ENCODE data around the gene VSIG2.

VSIG2 gene

DNA sequence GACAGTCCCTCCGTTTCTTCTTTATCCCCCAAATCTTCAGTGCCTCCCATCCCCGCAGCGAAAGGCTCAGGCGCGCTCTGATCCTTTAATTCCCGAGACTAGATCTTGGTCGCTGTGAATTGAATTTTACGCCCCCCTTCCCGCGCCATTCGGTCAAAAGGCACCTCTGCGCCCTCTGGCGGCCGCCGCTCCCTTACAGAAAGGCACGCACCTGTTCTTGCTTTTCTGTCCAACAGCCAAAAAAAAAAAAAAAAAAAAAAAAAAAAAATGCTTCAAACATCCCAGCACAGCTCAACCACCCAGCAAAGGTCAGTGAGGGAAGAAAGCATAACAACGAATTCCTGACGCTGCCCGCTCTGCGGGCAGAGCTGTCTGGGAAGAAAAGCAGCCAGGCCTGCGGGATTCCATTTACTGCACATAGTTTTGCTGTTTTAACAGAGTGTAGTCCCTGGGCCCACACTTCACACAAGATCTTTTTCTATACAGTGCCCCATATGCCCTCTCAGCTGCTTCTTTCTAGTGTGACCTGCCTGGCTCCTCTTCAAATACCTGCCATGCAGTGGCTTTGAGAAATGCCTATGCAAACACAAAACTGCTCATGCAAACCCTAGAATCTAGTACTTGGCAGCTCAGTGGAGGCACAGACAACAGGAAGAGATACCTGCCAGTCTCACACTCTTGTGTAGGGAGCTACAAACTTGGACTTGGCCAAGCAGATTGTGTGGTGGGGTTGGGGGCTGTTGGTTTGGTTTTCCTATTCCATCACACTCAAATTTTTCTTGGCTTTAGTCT is 11.3 kb upstream of the VSIG2 start:
- DNase-seq, result peak; percentile 89

DNA sequence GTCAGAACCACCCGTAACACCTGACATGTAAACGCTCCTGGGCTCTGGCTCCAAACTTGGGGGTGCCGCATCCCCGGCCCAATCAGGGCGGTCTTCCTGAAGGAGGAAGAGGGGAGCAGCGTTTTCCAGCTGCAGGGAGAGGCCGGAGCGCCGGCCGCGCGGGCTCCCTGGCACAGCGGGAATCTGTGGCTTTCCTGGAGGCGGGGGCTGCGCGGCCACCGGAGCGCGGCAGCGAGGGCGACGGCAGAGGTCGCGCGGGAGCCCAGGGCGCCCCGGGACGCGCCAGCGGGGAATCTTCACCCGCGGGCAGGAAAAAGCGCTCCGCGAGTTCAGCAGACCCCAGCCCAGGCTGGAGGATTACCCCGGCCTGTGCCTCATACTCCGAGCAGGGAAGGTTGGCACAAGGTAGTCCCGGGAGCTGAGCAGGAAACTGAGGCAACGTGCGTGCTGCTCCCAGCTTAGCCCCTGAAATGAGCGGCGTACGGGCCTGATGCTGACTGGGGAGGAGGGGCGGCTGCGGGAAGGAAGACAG is 10.6 kb upstream of the VSIG2 start:
- no peak for DNase-seq

DNA sequence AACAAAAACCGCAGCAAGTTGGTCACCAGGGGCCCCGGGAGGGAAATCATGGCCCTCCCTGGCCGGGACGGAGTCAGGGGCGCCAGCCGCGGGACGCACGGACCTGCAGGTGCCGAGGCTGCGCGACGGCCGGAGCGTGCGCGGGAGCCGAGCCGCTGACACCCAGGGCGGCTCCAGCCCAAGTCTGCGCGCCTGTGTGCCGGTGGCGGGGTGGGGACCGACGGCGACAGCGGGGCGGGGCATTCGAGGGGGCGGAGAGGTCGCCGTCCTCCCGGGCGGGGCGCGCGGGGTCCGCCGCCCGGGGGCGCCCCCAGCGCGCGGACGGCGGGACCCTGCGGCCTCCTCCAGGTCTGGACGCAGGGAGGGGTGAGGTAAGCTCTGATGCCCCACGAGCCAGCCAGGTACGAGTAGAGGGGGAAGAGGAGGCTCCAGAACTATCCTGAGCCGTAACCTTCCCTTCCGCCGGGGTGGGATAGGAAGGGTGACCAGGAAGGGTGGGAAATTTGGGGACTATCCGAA is 10.1 kb upstream of the VSIG2 start, which contains the start of gene ESAM:
Gene ESAM, minus strand, starts transcription at position 186 of the 519 bp plus-strand sequence. Its CDS starts 136 bp downstream, at position 50.
- DNase-seq, result peak; percentile 71

DNA sequence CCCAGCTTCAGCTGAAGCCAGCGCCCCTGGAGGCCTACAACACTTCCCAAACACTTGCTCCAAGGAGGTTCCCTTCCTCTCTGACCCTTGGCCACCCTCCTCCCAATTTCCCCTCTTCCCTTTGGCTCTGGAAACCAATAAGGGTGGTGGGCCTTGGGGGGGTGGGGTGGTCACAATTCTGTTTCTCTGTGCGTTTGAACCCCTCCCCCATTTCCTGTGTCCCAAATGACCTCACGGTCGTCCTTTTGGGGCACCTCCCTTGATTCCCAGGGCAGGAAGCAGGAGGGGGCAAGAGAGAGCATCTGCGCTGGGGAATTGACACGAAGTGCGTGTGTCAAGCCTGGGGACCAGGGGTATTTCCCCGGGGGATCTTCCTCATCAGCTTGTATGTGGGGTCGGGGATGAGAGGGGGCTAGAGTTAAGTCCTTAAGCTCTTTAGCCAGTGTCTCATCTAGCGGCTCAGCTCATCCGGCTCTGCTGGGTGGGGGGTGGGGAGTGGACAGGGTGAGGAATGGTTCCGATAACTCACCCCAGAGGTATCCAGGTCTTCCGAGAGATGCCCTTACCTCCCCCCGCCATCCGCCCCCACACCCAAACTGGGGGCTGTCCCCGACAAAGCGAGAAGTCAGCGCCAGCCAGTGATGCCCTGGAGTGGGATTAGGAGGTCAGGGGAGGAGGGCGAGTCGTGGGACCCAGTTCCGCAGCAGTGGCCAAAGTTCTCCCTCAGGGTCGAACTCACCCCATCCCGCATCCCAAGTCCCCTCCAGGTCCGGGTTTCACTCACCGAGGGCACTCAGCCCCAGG is 9.4 kb upstream of the VSIG2 start:
- no peak for DNase-seq

DNA sequence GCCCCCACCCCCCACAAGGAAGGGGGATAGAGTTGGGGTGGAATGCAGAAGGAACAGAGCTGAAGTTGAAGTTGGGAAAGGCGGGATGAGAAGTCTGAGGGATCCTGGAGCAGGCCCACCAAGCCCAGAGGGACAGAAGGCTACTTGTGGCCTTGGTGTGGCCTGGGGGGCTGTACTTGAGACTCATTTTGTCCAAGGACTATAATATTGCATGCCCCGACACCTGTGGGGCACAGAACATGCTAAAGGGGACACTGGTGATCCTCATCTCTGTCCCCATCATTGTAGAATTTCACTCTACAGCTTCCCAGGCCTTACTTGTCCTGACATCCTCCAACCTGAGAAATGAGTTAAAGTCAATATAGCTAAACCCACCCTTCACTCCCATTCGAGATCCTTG is 8.8 kb upstream of the VSIG2 start:
- no peak for DNase-seq

DNA sequence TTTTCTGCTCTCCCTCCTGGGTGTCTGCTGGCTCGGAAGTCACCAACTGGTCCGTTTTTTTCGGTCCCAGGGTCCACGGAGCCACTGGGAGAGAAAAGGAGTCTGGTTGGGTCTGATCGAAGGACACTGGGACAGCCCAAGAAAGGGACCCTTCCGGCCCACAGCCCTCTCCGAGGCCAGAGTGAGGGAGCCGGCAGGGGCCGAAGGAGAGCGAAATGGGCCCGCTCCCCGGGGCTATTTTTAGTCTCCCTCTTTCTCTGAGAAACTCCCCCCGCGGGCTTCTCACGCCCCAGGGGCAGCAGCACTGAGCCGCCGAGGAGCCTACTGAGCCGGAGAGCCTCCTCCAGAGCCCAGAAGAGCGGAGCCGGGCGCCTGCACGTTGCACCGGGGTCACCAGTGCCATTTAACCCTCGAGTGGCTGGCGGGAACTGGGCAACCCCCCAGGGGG is 8.2 kb upstream of the VSIG2 start:
- DNase-seq, result no peak

DNA sequence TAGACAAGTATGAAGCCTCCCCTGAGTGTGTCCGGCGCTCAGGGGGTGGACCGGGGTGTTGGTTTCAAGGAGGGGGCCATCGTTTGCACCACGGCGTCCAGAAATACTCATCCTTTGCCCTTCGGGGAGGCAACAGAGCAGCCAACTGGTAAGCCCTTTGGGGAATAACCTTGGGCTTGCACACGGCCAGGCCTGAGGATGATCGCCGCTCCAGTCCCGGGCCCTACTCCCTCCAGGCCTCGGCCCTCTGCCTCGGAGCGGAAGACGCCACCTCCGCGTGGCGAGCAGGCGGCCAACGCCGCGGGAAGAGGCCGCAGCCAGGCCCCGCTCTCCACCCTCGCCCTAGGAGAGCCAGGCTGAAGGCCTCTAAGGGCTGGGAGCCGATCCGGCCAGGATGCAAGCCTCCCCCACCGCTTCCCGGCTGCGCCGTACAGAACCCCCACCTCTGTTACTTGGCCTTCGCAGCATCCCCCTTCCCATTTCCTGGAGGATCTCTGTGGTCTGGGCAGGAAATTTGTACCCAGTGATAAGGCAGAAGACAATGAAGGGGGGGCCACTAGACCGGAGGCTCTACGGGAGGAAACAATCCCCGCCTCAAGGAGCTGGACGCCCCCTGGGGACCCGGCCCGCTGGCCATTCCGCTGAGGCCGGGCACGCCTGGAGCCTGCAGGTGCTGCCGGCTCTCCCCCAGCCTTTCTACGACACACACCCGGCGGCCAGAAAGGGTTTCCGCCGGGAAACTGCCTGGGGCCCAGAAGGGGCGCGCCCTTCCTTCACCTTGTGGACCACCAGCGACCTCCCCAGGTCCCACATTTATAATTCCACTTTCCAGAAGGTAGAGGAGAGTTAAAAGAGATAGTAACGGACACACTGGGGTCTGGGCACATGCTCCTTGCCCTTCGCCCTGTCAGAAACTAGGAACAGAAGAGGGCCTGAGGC is 7.5 kb upstream of the VSIG2 start:
- DNase-seq, result no peak

DNA sequence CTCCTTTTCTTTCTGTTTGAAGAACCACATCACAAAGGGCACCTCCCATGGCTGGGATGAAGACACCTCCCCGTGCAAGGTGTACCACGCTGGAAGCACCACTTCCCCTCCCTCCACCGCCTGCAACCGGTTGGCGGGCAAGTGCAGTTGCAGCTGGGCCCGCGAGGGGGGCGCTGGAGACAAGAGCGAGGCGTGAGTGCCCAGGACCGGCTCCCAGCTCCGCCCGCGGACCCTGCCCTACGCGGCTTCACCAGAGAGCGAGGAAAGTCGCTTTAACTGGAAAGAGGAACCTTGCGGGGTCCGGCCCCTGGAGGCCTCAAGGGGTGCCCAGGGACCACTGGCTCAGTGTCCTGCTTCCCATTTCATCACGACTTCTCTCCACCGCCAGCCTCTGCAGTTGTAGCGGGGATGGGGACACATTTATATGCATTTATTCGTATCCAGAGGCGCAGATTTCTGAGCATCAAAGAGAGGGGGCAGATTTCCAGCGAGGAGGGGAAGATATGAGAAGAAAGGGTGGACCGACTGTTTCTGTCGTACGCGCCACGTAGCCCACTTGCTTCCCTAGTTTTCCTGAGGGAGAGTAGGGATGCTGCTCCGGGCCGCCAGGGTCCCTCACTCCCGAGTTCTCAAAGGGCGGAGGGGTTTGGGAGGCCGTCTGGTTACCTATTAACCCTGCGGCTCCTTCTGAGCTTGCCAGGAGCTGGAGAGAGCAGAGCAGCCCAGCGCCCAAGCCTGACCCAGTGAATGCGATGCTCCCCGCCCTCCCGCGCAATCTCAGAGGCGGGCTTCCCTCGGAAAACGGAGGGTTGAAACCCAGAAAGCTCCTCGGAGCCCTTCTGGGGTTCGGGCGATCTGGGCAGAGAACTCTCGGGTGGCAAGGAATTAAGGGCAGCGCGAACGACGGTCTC is 6.6 kb upstream of the VSIG2 start:
- DNase-seq, result peak; percentile 70

DNA sequence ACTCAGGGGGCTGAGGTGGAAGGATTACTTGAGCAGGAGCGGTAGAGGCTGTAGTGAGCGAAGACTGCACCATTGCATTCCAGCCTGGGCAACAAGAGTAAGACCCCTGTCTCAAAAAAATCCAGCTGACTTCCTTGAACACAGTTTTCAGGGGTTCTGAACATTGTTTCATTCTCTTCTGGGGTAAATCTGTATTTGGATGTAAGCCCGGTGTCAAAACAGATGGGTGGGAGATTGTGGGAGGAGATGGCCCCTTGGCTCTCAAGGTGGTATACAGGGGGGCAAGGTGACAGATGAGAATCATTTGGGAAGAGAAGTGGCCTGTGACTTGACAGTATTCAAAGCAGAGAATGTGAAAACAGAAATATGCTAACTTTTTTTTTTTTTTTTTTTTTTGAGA is 5.3 kb upstream of the VSIG2 start:
- DNase-seq, result no peak

DNA sequence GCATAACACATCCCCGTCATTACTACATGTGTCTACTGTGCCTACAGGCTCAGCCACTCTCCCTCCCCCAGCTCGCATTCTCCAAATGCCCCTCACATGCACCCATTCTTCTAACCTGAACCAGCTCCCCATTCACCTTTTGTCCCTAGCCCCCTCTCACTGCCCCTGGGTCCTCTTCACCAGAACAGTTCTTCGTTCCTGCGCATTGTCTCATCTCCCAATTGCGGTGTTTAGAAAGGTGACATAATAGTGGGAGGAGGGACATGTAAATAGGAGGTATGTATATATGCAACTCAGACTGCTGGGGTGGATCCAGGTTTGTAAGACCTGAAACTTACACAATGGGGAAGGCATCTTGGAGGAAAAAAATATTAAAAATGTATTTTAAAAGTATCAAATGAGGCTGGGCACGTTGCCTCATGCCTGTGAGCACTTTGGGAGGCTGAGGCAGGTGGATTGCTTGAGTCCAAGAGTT is 4.7 kb upstream of the VSIG2 start:
- DNase-seq, result no peak

DNA sequence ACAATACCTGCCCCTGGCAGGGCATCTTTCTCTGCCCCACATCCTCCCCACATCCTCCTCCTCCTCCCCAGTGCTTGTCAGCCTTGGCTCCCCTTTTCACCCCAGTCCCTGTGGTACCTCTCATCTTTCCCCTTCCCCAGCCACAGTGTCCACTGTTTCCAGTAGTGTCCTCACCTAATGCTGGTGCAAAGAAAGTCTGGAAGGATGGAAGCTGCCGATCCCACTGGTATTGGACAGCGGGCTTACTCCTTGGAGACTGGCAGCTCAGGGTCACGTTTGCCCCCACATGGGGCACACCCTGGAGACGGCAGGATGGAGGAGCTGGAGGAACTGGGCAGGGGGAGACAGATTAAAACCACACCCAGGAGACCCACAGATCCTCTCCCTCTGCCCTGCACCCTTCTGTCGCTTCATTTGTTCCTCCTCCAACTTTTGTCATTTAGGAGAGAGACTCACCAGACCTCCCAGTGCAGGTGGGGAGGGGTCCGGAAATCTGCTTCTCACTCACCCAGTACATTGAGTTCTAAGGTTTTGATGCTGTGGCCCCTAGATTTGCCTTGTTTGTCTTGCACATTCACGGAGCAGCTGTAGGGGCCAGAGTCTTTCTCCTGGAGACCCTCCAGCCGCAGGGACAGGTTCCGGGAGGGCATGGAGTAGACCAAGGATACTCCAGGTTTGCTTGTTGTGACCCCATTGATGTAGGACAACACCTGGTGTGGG is 4.1 kb upstream of the VSIG2 start:
- no peak for DNase-seq

DNA sequence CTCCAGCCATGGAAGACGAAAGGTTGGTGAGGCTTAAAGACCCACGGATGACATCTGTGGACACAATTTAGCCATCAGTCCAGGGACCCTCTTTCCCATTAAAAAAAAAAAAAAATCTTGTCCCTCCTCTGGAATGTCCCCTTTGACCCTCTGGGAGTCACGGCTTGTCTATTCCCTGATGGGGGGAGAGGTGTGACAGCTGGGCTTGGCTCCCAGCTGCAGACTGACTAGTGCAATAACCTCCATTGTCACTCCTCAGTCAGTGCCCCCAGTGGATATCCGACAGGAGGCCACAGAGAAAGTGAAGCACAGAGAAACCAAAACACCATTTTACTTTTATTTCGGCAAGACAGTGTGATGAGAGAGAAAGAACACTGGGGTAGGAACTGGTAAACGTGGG is 2.7 kb upstream of the VSIG2 start:
- no peak for DNase-seq

DNA sequence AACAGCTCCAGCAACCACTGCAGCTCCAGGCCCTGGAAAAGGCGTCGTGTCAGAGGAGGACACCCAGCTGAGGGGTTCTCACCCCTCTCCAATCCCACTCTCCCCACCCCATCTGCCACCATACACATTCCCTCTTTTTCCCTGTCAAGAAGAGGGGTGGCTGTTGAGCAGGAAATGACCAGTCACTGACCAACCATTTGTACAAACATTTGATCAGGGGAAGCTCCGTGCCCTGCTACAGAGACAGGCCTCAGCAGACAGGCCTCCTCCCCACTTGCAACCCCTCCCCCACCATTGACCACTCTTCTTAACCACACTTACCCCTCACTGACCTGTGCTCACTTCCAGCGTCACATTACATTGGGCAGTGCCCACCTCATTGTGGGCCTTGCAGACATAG is 2.3 kb upstream of the VSIG2 start:
- DNase-seq, result no peak

DNA sequence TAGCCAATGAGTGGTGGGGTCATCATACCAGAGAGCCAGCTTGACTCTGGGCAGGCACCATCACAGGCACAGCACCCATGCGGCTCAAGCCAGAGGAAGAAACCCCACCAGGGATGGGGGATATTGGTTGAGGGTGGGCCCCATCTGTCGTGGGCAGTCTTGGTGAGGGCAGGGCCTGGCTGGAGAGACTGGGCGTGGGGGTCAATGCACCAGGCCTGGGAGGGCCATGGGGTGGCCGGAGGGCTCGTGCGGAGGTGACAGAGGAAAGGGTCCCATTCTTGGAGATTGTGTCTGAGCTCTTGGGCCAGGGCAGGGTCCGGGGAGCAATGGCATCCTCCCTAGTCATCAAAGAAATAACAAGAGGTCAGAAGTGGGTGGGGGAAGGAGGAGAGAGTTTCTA is 1.6 kb upstream of the VSIG2 start:
- DNase-seq, result no peak

DNA sequence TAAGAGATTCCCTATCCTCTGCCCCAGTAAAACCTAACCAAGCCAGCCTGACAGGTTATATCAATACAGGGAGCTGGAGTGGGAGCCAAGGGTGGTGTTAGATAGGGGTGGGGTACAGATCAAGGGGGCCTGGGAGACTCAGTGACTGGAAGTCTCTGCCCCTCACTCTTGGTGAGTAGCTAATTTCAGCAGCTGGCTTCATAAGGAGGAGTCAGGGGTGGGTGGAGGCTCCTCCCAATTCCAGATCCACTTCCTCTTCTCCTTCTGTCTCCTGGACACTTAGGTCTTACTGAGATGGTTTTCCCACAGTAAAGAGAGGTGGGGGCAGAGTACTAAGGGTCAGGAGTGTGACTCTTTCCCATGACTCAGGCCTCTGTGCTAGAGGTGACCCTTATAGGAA is 1.1 kb upstream of the VSIG2 start:
- no peak for DNase-seq

DNA sequence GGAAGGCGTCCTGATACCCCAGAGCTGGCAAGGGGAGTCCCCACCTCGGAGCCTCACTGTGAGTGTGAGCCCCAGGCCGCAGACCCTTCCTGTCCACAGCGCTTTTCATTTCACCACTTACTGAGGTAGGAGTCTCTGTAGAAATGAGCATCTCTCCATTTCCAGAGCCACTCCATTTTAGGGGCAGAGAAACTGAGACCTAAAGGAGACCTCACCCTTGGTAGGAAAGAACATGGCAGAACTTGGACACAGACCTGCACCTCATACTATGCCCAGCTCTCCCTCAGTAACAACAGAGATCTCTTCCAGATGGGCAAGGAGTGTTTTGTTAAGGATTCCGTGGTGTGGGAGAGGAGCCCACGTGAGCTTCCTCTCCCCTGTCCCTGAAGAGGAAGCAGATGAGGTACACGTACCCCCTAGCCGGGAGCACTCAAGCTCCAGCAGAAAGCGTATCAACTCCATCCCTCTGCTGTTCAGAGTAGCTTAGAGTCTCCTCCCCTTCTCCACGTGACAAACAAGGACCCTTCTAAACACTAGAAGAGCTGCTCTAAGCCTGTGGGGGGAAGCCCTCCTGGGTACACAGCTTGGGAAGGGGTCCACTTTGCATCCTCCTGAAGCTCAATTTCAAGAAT is 532 bp upstream of the VSIG2 start:
- DNase-seq, result no peak

DNA sequence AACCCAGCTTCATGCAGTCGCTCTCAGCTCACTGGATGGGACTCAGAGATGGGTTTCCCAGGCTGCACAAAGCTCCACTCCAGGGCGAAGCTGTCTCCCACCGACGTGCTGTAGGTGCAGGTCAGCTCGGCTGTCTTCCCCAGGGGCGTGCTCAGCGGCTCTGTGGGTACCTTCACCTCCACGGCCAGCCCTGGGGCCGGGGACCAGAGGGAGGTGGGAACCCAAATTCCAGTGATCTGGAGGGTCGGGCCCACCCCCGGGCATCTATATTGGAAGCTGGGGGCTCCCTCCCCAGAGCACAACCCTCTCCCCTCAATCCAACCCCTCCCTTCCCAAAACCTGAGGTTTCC is 689 bp downstream of the VSIG2 start:
- DNase-seq, result no peak

DNA sequence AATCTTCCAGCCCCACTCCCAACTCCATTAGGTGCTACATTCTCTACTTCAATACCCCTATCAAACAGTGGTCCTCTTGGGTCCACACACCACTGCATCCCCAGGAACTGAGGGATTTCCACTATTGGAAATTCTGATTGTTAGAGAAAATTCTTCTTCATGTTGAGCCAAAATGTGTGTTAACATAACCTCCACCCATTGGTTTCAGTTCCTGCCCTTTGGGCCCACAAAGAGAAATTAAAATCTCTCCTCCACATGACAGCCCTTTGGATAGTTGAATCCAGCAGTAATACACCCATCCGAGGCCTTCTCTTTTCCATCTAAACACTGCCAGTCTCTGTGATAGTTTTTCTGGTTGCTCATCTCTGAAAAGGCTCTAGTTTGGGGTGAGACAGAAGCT is 2.1 kb downstream of the VSIG2 start:
- no peak for DNase-seq

DNA sequence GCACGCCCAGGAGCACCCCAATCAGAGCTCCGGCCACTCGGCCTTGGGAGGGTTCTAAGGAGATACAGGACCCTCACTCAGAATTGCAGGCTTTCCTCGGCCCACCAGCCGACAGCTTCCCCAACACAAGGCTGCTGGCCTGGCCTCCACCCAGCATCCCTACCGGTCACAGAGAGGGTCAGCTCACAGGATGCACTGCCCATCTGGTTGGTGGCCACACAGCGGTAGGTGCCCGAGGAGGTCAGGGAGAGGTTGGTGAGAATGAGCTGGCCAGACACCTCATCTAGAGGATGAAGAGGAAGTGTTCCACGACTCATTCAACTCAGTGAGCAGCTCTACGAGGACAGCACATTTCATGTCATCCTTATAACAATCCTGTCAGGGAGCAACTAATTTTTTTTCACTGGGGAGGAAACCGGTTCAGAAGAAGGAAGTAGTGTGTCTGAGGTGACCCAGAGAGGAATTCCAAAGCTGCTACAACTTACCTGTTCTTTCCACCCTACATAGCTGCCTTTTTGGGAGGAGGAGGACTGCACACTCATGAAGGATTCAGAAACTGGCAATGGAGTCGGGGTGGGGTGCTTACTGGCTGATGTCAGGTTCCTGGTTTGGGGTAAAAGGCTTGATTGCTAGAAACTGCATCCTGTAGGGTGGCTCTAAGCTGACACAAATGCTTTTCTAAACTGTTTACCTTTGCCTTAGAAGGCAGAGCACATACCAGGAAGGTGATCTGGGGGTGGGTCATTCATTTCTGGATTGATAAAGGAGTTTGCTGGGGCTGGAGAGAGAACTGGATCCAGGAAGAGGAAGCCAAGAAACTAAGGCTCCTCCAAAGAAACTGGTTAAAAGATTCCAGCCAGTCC is 3.3 kb downstream of the VSIG2 start:
- no peak for DNase-seq
